ENCODE results near the gene EVL. TPM values are rescaled to one million over a fixed set of nuclear protein-coding genes. Genes with fewer than 3 reads are reported as not detected.

The EVL gene
- total RNA-seq, 5 donors from 2014 or later (not counting 1 experiment from before 2014, with no cell fraction given), result 1,049 to 1,157 (median 1,125) TPM

- Mint-ChIP-seq H3K27me3 (peaks cover 4 to 28% of the 10 kb centered on the region in 2 donors), H3K36me3 (no peaks in the 10 kb centered on the region), H3K27ac (no peak overlapping the region), H3K4me1 (peaks cover 0 to 8% (median 4%) of the 10 kb centered on the region in 3 donors), H3K4me3 (peak overlapping the region; percentile 41 to 68 (median 56)), H3K9me3 (peaks cover 0 to 4% (median 3%) of the 10 kb centered on the region in 3 donors)
- 7% methylated on average over 32 of the region's 39 CpGs for WGBS (ENCODE audit: insufficient coverage)
- CTCF ChIA-PET, result interaction anchor here in 1 of 2 donors (0.9 kb wide), 2 partner anchors 33 to 476 kb away, joined by 4 to 5 read pairs; partner anchors contain the start of gene CYP46A1
- peaks cover 5 to 55% of the 10 kb centered on the region in 2 experiments for H3K27me3 ChIP-seq (replicated peaks in 1 of 2; ENCODE audit: control insufficient read depth in 2 of 2, extremely low read depth in 1 of 2, insufficient read depth in 2 of 2, low read length in 1 of 2)
- H3K36me3 ChIP-seq (ENCODE audit: control insufficient read depth in 2 of 2, extremely low read depth in 1 of 2, insufficient read depth in 1 of 2, low read length in 1 of 2), result no peaks in the 10 kb centered on the region
- no peak overlapping the region for H3K27ac ChIP-seq (ENCODE audit: low read length)
- H3K9me3 ChIP-seq, result no peaks in the 10 kb centered on the region
- POLR2A ChIA-PET, result no interaction called here
- ATAC-seq (replicated peaks in 1 of 4) (peak; percentile 5 to 58 (median 34)), DNase-seq (no peak)
- H3K4me1 ChIP-seq (ENCODE audit: control insufficient read depth in 1 of 2, extremely low read depth in 1 of 2, insufficient read depth in 2 of 2, low read length in 2 of 2), result peaks cover 6 to 13% of the 10 kb centered on the region in 2 experiments
- H3K4me3 ChIP-seq (ENCODE audit: control insufficient read depth in 1 of 2, extremely low read depth in 1 of 2, low read length in 1 of 2), result peak overlapping the region in 1 of 2 donors; percentile 45
These were observed 94.8 kb downstream of the EVL start for GRCh38 chr14:100159865-100160533.

- WGBS (ENCODE audit: insufficient coverage), result 92% methylated on average over 7 of the region's 7 CpGs
- Mint-ChIP-seq H3K27me3 (peaks cover 4 to 24% of the 10 kb centered on the region in 2 donors), H3K9me3 (no peaks in the 10 kb centered on the region), H3K4me1 (peaks cover 0 to 11% (median 7%) of the 10 kb centered on the region in 3 donors), H3K4me3 (peak overlapping the region; percentile 28 to 68 (median 41)), H3K27ac (no peak overlapping the region), H3K36me3 (no peaks in the 10 kb centered on the region)
- no peaks in the 10 kb centered on the region for H3K9me3 ChIP-seq
- ChIA-PET CTCF (no interaction called here), POLR2A (interaction anchor here in 1 of 2 donors (0.6 kb wide), 1 partner anchor 106 kb away, joined by 11 read pairs; no protein-coding TSS in a partner anchor)
- no peak for DNase-seq
- peaks cover 6 to 13% of the 10 kb centered on the region in 2 experiments for H3K4me1 ChIP-seq (ENCODE audit: control insufficient read depth in 1 of 2, extremely low read depth in 1 of 2, insufficient read depth in 2 of 2, low read length in 2 of 2)
- no peak overlapping the region for H3K4me3 ChIP-seq (ENCODE audit: control insufficient read depth in 1 of 2, extremely low read depth in 1 of 2, low read length in 1 of 2)
- no peaks in the 10 kb centered on the region for H3K36me3 ChIP-seq (ENCODE audit: control insufficient read depth in 2 of 2, extremely low read depth in 1 of 2, insufficient read depth in 1 of 2, low read length in 1 of 2)
- ATAC-seq (replicated peaks in 1 of 4), result no peak
- no peak overlapping the region for H3K27ac ChIP-seq (ENCODE audit: low read length)
- peaks cover 5 to 50% of the 10 kb centered on the region in 2 experiments for H3K27me3 ChIP-seq (replicated peaks in 1 of 2; ENCODE audit: control insufficient read depth in 2 of 2, extremely low read depth in 1 of 2, insufficient read depth in 2 of 2, low read length in 1 of 2)
These were observed 95.3 kb downstream of the EVL start for GRCh38 chr14:100160534-100160916.

- Mint-ChIP-seq H3K4me1 (peaks cover 9 to 14% (median 13%) of the 10 kb centered on the region in 3 donors), H3K9me3 (no peaks in the 10 kb centered on the region), H3K4me3 (peak overlapping the region in 2 of 3 donors; percentile 43 to 62), H3K27me3 (peaks cover 0 to 4% of the 10 kb centered on the region in 2 donors), H3K36me3 (no peaks in the 10 kb centered on the region), H3K27ac (no peak overlapping the region)
- DNase-seq, result no peak
- WGBS (ENCODE audit: insufficient coverage), result 85% methylated on average over 27 of the region's 27 CpGs
- ChIA-PET CTCF (no interaction called here), POLR2A (no interaction called here)
- Histone ChIP-seq H3K4me1 (ENCODE audit: control insufficient read depth in 1 of 2, extremely low read depth in 1 of 2, insufficient read depth in 2 of 2, low read length in 2 of 2) (peaks cover 3 to 22% of the 10 kb centered on the region in 2 experiments), H3K9me3 (no peaks in the 10 kb centered on the region), H3K36me3 (ENCODE audit: control insufficient read depth in 2 of 2, extremely low read depth in 1 of 2, insufficient read depth in 1 of 2, low read length in 1 of 2) (no peaks in the 10 kb centered on the region), H3K4me3 (ENCODE audit: control insufficient read depth in 1 of 2, extremely low read depth in 1 of 2, low read length in 1 of 2) (no peak overlapping the region), H3K27ac (ENCODE audit: low read length) (no peak overlapping the region), H3K27me3 (replicated peaks in 1 of 2; ENCODE audit: control insufficient read depth in 2 of 2, extremely low read depth in 1 of 2, insufficient read depth in 2 of 2, low read length in 1 of 2) (peaks cover under 1 to 35% of the 10 kb centered on the region in 2 experiments)
- ATAC-seq (replicated peaks in 1 of 4), result no peak
These were observed 100.2 kb downstream of the EVL start for GRCh38 chr14:100165376-100165775.

- CTCF ChIA-PET, result interaction anchor here in 1 of 2 donors (0.6 kb wide), 1 partner anchor 18 kb away, joined by 3 read pairs; no protein-coding TSS in a partner anchor
- H3K27me3 Mint-ChIP-seq, result peaks cover 4 to 5% of the 10 kb centered on the region in 2 donors
- WGBS (ENCODE audit: insufficient coverage), result no CpG with 5 or more reads among the region's 16 CpGs
- no peak overlapping the region for H3K27ac Mint-ChIP-seq
- H3K4me3 ChIP-seq (ENCODE audit: control insufficient read depth in 1 of 2, extremely low read depth in 1 of 2, low read length in 1 of 2), result peak overlapping the region in 1 of 2 donors; percentile 37
- H3K4me1 ChIP-seq (ENCODE audit: control insufficient read depth in 1 of 2, extremely low read depth in 1 of 2, insufficient read depth in 2 of 2, low read length in 2 of 2), result peaks cover 3 to 22% of the 10 kb centered on the region in 2 experiments
- H3K36me3 Mint-ChIP-seq, result no peaks in the 10 kb centered on the region
- no peaks in the 10 kb centered on the region for H3K9me3 Mint-ChIP-seq
- peaks cover 9 to 14% (median 13%) of the 10 kb centered on the region in 3 donors for H3K4me1 Mint-ChIP-seq
- ATAC-seq (replicated peaks in 1 of 4) (peak; percentile 15 to 51 (median 34)), DNase-seq (no peak)
- peak overlapping the region; percentile 75 to 84 (median 77) for H3K4me3 Mint-ChIP-seq
- H3K9me3 ChIP-seq, result no peaks in the 10 kb centered on the region
- H3K27ac ChIP-seq (ENCODE audit: low read length), result no peak overlapping the region
- POLR2A ChIA-PET, result no interaction called here
- H3K27me3 ChIP-seq (replicated peaks in 1 of 2; ENCODE audit: control insufficient read depth in 2 of 2, extremely low read depth in 1 of 2, insufficient read depth in 2 of 2, low read length in 1 of 2), result peaks cover 0 to 34% of the 10 kb centered on the region in 2 experiments
- no peaks in the 10 kb centered on the region for H3K36me3 ChIP-seq (ENCODE audit: control insufficient read depth in 2 of 2, extremely low read depth in 1 of 2, insufficient read depth in 1 of 2, low read length in 1 of 2)
These were observed 100.7 kb downstream of the EVL start for GRCh38 chr14:100165831-100166440.

GRCh38 chr14:100168506-100168905 lies 103.3 kb downstream of the EVL start:
- peaks cover 0 to 35% of the 10 kb centered on the region in 2 experiments for H3K27me3 ChIP-seq (replicated peaks in 1 of 2; ENCODE audit: control insufficient read depth in 2 of 2, extremely low read depth in 1 of 2, insufficient read depth in 2 of 2, low read length in 1 of 2)
- DNase-seq (no peak), ATAC-seq (replicated peaks in 1 of 4) (no peak)
- H3K36me3 ChIP-seq (ENCODE audit: control insufficient read depth in 2 of 2, extremely low read depth in 1 of 2, insufficient read depth in 1 of 2, low read length in 1 of 2), result no peaks in the 10 kb centered on the region
- H3K4me3 Mint-ChIP-seq, result no peak overlapping the region
- peaks cover 9 to 14% (median 13%) of the 10 kb centered on the region in 3 donors for H3K4me1 Mint-ChIP-seq
- no peak overlapping the region for H3K4me3 ChIP-seq (ENCODE audit: control insufficient read depth in 1 of 2, extremely low read depth in 1 of 2, low read length in 1 of 2)
- no peaks in the 10 kb centered on the region for H3K9me3 ChIP-seq
- no CpG with 5 or more reads among the region's 1 CpG for WGBS (ENCODE audit: insufficient coverage)
- H3K36me3 Mint-ChIP-seq, result no peaks in the 10 kb centered on the region
- no peak overlapping the region for H3K27ac Mint-ChIP-seq
- H3K27me3 Mint-ChIP-seq, result peaks cover 4 to 9% of the 10 kb centered on the region in 2 donors
- CTCF ChIA-PET, result no interaction called here
- H3K9me3 Mint-ChIP-seq, result no peaks in the 10 kb centered on the region
- POLR2A ChIA-PET, result no interaction called here
- H3K27ac ChIP-seq (ENCODE audit: low read length), result no peak overlapping the region
- peaks cover 3 to 22% of the 10 kb centered on the region in 2 experiments for H3K4me1 ChIP-seq (ENCODE audit: control insufficient read depth in 1 of 2, extremely low read depth in 1 of 2, insufficient read depth in 2 of 2, low read length in 2 of 2)

GRCh38 chr14:100170880-100171279 lies 105.7 kb downstream of the EVL start:
- no peak overlapping the region for H3K27ac ChIP-seq (ENCODE audit: low read length)
- H3K27me3 ChIP-seq (replicated peaks in 1 of 2; ENCODE audit: control insufficient read depth in 2 of 2, extremely low read depth in 1 of 2, insufficient read depth in 2 of 2, low read length in 1 of 2), result peaks cover 0 to 42% of the 10 kb centered on the region in 2 experiments
- H3K4me1 ChIP-seq (ENCODE audit: control insufficient read depth in 1 of 2, extremely low read depth in 1 of 2, insufficient read depth in 2 of 2, low read length in 2 of 2), result peaks cover 3 to 22% of the 10 kb centered on the region in 2 experiments
- peaks cover 4 to 16% of the 10 kb centered on the region in 2 donors for H3K27me3 Mint-ChIP-seq
- DNase-seq, result no peak
- ChIA-PET POLR2A (no interaction called here), CTCF (no interaction called here)
- no peaks in the 10 kb centered on the region for H3K36me3 ChIP-seq (ENCODE audit: control insufficient read depth in 2 of 2, extremely low read depth in 1 of 2, insufficient read depth in 1 of 2, low read length in 1 of 2)
- no peaks in the 10 kb centered on the region for H3K9me3 Mint-ChIP-seq
- ATAC-seq (replicated peaks in 1 of 4), result no peak
- no peak overlapping the region for H3K4me3 ChIP-seq (ENCODE audit: control insufficient read depth in 1 of 2, extremely low read depth in 1 of 2, low read length in 1 of 2)
- H3K27ac Mint-ChIP-seq, result no peak overlapping the region
- WGBS (ENCODE audit: insufficient coverage), result 94% methylated on average over 2 of the region's 2 CpGs
- no peaks in the 10 kb centered on the region for H3K36me3 Mint-ChIP-seq
- H3K4me1 Mint-ChIP-seq, result peaks cover 8 to 9% (median 9%) of the 10 kb centered on the region in 3 donors
- H3K4me3 Mint-ChIP-seq, result no peak overlapping the region
- no peaks in the 10 kb centered on the region for H3K9me3 ChIP-seq

Data from T-cell (primary cell).